Large intestine (tissue), 3 donors: ENCODE data around the gene CEP78. TPM values are rescaled to one million over a fixed set of nuclear protein-coding genes. Genes with fewer than 3 reads are reported as not detected.

Source experiments
- DNase-seq, 2 donors: peaks; one replicate each; pipeline versions ENCODE4 v3.0.0 to v3.0.0-alpha.2; 2013
- H3K27ac ChIP-seq: one replicate; pipeline ENCODE4 v1.5.1; 2013; ENCODE audit warnings: low read length
- H3K27me3 ChIP-seq: 2 replicates; pipeline ENCODE4 v1.6.1; 2013; ENCODE audit warnings: low read length; ENCODE audit not compliant: control insufficient read depth, insufficient read depth
- H3K36me3 ChIP-seq: 2 replicates; pipeline ENCODE4 v1.6.1; 2013; ENCODE audit warnings: low read length; ENCODE audit not compliant: control insufficient read depth, insufficient read depth
- H3K4me1 ChIP-seq: one replicate; pipeline ENCODE4 v1.6.1; 2013; ENCODE audit warnings: low read length; ENCODE audit not compliant: control insufficient read depth, insufficient read depth
- H3K4me3 ChIP-seq: one replicate; pipeline ENCODE4 v1.5.1; 2013; ENCODE audit warnings: low read length
- H3K9me3 ChIP-seq: one replicate; pipeline ENCODE4 v1.6.1; 2013; ENCODE audit warnings: mild to moderate bottlenecking, low read depth, low read length, moderate library complexity; ENCODE audit not compliant: control insufficient read depth
- WGBS: methylation state at CpG from one replicate; pipeline ENCODE4 v1.1.5; 2013; ENCODE audit warnings: low lambda C conversion rate; ENCODE audit not compliant: insufficient coverage; 5-methylcytosine and 5-hydroxymethylcytosine counted together
- polyA plus RNA-seq: library from polyadenylated mRNA; unstranded; fragments of 120-200 nt; gene quantifications from one replicate; pipeline ENCODE4 v1.2.1, GENCODE V29; 2013

Gene CEP78
- polyA plus RNA-seq, 1 donor, result 16.4 TPM

- Histone ChIP-seq H3K4me3 (no peak overlapping the region), H3K9me3 (no peaks in the 10 kb centered on the region), H3K27me3 (no peaks in the 10 kb centered on the region), H3K27ac (no peak overlapping the region), H3K4me1 (no peaks in the 10 kb centered on the region), H3K36me3 (peaks cover 7% of the 10 kb centered on the region)
- WGBS, result 100% methylated on average over 1 of the region's 1 CpG
- DNase-seq, result no peak
These were observed 16.7 kb downstream of the CEP78 start for GRCh38 chr9:78252616-78253015.

- WGBS, result no CpG with 5 or more reads among the region's 4 CpGs
- Histone ChIP-seq H3K9me3 (no peaks in the 10 kb centered on the region), H3K36me3 (peaks cover 6% of the 10 kb centered on the region), H3K27me3 (no peaks in the 10 kb centered on the region), H3K4me1 (no peaks in the 10 kb centered on the region), H3K27ac (no peak overlapping the region), H3K4me3 (no peak overlapping the region)
- DNase-seq, result no peak
These were observed 17.4 kb downstream of the CEP78 start for GRCh38 chr9:78253285-78253684.

GRCh38 chr9:78261403-78262001 lies 25.6 kb downstream of the CEP78 start:
- 88% methylated on average over 1 of the region's 2 CpGs for WGBS
- DNase-seq, result peak in 1 of 2 donors; percentile 5

GRCh38 chr9:78262655-78263054 lies 26.8 kb downstream of the CEP78 start:
- no peak for DNase-seq
- Histone ChIP-seq H3K4me1 (no peaks in the 10 kb centered on the region), H3K27ac (no peak overlapping the region), H3K4me3 (no peak overlapping the region), H3K27me3 (no peaks in the 10 kb centered on the region), H3K36me3 (peaks cover 17% of the 10 kb centered on the region), H3K9me3 (no peaks in the 10 kb centered on the region)
- no CpG with 5 or more reads among the region's 2 CpGs for WGBS

More at GRCh38 chr9:78261403-78262001, 25.6 kb downstream of the CEP78 start:
- no peaks in the 10 kb centered on the region for H3K4me1 ChIP-seq
- H3K4me3 ChIP-seq, result no peak overlapping the region
- no peaks in the 10 kb centered on the region for H3K9me3 ChIP-seq
- no peak overlapping the region for H3K27ac ChIP-seq
- H3K36me3 ChIP-seq, result peaks cover 14% of the 10 kb centered on the region
- no peaks in the 10 kb centered on the region for H3K27me3 ChIP-seq

- WGBS, result 88% methylated on average over 3 of the region's 4 CpGs
- peaks cover 22% of the 10 kb centered on the region for H3K36me3 ChIP-seq
These were observed 32.0 kb downstream of the CEP78 start for GRCh38 chr9:78267889-78268288.

GRCh38 chr9:78269784-78270183 lies 33.9 kb downstream of the CEP78 start:
- Histone ChIP-seq H3K36me3 (peaks cover 20% of the 10 kb centered on the region), H3K4me3 (no peak overlapping the region), H3K27me3 (no peaks in the 10 kb centered on the region), H3K4me1 (no peaks in the 10 kb centered on the region), H3K27ac (no peak overlapping the region), H3K9me3 (no peaks in the 10 kb centered on the region)
- DNase-seq, result no peak

More at GRCh38 chr9:78267889-78268288, 32.0 kb downstream of the CEP78 start:
- no peaks in the 10 kb centered on the region for H3K4me1 ChIP-seq
- no peak for DNase-seq
- H3K9me3 ChIP-seq, result no peaks in the 10 kb centered on the region
- no peak overlapping the region for H3K27ac ChIP-seq
- H3K27me3 ChIP-seq, result no peaks in the 10 kb centered on the region
- H3K4me3 ChIP-seq, result no peak overlapping the region

- no peak for DNase-seq
- no peaks in the 10 kb centered on the region for H3K27me3 ChIP-seq
- peaks cover 8% of the 10 kb centered on the region for H3K36me3 ChIP-seq
- H3K9me3 ChIP-seq, result no peaks in the 10 kb centered on the region
- no peaks in the 10 kb centered on the region for H3K4me1 ChIP-seq
- H3K27ac ChIP-seq, result no peak overlapping the region
- H3K4me3 ChIP-seq, result no peak overlapping the region
These were observed 36.4 kb downstream of the CEP78 start for GRCh38 chr9:78272307-78272706.

GRCh38 chr9:78273761-78274160 lies 37.9 kb downstream of the CEP78 start:
- WGBS, result no CpG with 5 or more reads among the region's 3 CpGs
- Histone ChIP-seq H3K4me1 (no peaks in the 10 kb centered on the region), H3K27ac (no peak overlapping the region), H3K36me3 (peaks cover 2% of the 10 kb centered on the region), H3K9me3 (no peaks in the 10 kb centered on the region), H3K27me3 (no peaks in the 10 kb centered on the region), H3K4me3 (no peak overlapping the region)
- no peak for DNase-seq

GRCh38 chr9:78278177-78278777 lies 42.4 kb downstream of the CEP78 start:
- H3K4me3 ChIP-seq, result no peak overlapping the region
- no peak overlapping the region for H3K27ac ChIP-seq
- no peak for DNase-seq
- no peaks in the 10 kb centered on the region for H3K36me3 ChIP-seq
- no peaks in the 10 kb centered on the region for H3K27me3 ChIP-seq
- 100% methylated on average over 1 of the region's 5 CpGs for WGBS
- H3K4me1 ChIP-seq, result peaks cover 3% of the 10 kb centered on the region
- no peaks in the 10 kb centered on the region for H3K9me3 ChIP-seq

GRCh38 chr9:78278801-78279200 lies 42.9 kb downstream of the CEP78 start:
- WGBS, result no CpG with 5 or more reads among the region's 1 CpG
- Histone ChIP-seq H3K27me3 (no peaks in the 10 kb centered on the region), H3K36me3 (no peaks in the 10 kb centered on the region), H3K4me1 (peaks cover 3% of the 10 kb centered on the region), H3K9me3 (no peaks in the 10 kb centered on the region), H3K27ac (no peak overlapping the region), H3K4me3 (no peak overlapping the region)
- no peak for DNase-seq
